ENCODE measurements around the gene MROH9.

MROH9 gene

DNA sequence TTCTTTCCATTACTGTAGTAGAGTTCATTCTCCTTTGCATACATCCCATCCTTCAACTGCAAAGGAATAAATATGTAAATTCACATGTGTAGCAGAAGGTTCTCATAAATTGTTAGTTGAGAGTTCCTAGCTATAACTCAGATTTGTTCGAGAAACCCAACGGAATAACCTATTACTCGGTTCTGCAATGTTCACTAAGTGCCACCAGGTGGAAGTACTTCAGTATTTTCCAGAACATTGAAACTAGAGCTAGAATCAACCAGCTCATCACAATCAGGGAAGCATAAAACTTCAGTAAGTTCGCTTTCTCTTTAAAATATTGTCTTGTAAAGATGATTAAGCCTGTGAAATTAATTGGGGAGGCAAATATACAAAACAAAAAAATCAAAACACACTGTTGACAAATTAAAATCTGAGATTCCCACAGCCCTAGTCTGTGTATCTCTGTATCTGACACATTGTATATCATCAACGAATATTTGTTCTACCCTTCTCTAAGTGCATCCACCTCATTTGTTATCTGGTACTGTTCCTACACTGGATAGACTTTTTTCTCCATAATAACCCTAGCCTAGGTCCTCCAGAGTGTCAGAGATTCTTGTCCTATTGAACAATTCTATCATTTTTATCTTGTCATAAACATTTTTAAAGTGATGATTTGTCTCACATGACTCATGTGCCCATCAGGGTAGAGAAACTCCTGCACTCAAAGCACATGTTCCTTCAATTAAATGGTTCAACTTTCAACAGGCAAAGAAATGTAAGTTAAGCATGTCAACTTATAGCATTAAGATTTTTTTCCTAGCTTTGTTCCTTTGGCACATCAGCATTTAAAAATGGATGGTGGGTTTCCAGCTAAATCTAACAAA lies 31.9 kb downstream of the MROH9 start:
- peak in 1 of 2 donors; percentile 14 for DNase-seq

DNA sequence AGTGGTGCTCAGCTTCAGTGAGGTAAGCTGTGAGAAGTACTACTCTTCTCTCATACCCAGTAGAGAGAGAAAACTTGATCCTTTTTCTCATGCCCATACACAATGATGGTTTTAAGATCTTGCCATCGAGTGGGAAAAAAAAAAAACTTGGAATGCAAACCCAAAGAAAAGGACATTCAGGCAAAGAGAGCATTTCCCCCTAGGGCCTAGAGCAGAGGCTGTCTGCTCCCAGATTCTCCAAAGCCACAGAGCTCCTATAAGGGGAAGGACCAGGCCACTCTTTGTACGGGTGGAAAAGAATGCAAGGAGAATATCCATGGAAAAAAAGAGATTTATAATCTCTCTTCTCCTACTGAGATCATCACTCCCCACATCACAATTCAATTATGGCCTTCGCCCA lies 34.9 kb downstream of the MROH9 start:
- no peak for DNase-seq

GRCh38 chr1:170978371-170978910 lies 43.1 kb downstream of the MROH9 start:
- no peak for DNase-seq

DNA sequence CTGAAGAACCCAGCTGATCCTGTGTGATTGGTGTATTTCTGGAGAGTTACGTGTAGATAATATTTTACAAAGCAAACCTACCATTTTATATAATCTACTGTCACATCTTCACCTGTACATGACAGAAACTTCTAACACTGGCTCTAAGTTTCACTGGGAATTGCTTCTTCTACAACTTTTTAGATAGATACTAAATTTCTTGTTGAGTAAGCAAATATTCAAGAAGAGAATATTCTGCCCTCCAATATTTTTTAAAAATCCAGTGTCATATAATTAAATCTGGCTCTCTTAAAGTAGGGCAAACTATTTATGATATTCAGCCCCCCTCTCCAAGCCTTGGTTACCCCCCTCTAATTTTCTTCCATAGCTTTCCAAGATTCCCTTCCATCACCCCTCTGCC lies 50.1 kb downstream of the MROH9 start:
- no peak for DNase-seq

GRCh38 chr1:170986901-170987300 lies 51.6 kb downstream of the MROH9 start:
- no peak for DNase-seq

DNA sequence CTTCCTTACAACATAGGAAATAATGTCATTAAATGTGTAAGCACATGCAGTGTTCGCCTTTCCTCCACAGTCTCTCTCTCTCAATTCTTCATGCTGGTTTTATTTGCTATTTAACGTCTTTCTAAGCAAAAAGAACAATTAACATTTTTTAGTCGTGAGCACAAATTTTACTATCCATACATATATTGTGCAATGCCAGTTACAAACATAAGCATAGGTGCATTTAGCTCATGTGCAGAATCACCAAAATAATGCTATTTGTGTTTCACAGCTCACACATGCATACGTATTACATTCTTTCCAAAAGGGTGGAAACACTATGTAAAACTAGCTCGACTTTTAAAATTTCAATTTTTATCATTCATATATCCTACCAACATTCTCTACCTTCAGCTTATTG lies 52.1 kb downstream of the MROH9 start:
- DNase-seq: no peak

GRCh38 chr1:170993151-170993550 lies 57.8 kb downstream of the MROH9 start:
- no peak for DNase-seq

- no peak for DNase-seq
Observed at GRCh38 chr1:170993717-170994116, 58.4 kb downstream of the MROH9 start.

GRCh38 chr1:171014880-171015279 lies 79.5 kb downstream of the MROH9 start:
- DNase-seq: no peak

DNA sequence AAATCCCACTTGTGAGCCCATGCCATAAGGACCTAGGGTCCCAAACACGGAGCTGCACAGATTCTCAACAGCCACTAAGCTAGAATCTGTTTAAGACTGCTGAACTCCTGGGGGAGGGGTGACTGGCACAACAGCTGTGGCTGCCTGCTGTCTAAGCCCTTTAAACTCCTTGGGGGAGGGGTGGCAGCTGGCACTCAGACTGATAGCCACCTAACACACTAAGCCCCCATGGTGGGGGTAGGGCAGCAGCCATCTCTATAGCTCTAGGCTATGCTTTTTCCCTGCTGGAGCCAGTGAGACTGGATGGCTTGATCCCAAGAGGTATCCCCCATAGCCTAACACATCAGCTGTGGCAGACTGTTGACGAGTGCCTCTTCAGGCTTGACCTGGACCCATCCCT lies 82.1 kb downstream of the MROH9 start:
- DNase-seq: no peak

DNA sequence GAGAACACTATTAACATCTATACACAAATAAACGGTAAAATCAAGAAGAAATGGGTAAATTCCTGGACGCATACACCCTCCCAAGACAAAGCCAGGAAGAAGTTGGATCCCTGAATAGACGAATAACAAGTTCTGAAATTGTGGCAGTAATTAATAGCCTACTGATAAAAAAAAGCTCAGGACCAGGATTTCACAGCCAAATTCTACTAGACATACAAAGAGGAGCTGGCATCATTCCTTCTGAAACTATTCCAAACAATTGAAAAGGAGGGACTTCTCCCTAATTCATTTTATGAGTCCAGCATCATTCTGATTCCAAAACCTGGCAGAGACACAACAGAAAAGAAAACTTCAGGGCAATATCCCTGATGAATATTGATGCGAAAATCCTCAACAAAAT lies 84.6 kb downstream of the MROH9 start:
- no peak for DNase-seq

DNA sequence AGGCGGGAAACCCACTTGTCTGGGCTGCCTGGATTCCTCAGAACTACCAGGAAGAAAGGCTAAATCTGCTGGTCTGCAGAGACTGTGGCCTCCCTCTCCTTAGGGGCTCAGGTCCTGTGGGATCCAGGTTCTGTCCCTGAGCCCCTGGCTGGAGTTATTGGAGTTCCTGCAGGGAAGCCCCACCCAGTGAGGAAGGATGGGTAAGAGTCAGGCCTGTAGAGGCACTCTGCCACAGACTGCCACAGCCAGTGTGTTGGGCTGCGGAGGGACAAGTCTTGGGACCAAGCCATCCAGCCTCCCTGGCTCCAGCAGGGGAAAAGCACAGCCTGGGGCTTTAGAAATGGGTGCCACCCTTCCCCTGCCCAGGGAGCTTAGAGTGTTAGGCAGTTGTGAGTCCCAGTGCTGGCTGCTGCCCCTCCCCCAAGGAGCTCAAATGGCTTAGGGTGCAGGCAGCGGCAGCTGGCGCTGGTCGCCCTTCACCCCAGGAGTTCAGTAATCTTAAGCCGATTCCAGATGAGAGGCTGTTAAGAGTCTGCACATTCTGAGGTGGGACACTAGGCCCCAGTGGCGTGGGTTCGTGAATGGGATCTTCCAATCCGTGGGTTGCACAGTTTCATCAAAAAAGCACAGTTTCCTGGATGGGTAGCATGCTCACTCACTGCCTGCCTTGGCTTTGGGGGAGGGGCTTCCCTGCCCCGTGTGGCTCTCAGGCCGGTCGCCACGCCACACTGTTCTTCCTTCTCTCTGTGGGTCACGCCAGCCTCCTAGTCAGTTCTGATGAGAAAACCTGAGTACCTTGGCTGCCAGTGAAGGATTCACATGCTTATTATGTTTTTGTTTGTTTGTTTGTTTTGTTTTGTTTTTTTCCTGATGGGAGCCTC lies 97.7 kb downstream of the MROH9 start:
- no peak for DNase-seq

DNA sequence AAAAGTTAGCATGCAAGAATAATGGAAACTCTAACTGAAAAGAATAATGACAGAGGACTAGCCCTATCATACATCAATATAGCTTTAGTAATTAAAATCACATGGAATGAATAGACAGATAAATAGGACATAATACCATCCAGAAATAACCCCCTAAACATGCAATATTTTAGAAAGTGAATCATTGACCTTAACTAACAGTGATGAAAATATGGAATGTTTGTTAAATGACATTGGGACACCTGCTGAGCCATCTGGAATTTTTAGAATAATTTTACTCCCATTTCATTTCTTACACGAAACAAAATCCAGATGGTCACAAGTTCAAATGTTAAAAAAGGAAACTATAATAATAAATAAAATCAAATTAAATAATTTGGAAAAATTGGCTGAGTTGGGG lies 102.3 kb downstream of the MROH9 start:
- DNase-seq: no peak

DNA sequence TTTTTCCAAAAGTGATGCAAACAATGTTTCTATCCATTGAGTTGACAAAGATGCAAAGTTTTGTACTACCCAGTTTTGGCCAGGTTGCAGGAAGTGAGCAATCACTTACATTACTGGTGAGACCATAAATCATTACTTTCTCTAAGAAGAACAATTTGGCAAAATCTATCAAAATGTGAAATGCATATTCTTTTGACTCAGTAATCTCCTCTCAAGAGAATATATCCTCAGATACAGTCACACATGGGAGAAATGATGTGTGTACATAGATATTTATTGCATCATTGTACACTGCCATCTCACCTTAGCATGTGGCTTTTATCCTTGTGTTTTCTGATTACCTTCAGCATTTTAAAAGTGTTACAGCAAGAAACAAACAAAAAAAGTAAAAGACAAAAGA lies 103.0 kb downstream of the MROH9 start:
- DNase-seq: no peak

DNA sequence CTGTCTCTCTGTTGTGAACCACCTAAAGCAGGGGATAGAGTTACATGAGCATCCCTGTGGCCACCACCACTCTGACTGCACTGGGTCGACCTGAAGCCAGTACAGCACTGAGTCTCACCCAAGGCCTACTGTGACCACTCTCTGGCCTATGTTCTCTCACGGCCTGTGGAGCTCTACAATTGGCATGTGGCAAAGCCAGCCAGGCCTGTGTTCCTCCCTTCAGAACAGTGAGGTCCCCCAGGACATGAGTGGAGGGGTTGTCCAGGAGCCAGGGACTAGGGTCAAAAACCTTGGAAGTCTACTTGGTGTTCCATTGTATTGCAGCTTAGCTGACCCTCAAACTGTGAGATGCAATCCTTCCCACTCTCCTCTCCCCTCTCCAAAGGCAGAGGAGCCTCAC lies 112.7 kb downstream of the MROH9 start:
- DNase-seq: no peak

DNA sequence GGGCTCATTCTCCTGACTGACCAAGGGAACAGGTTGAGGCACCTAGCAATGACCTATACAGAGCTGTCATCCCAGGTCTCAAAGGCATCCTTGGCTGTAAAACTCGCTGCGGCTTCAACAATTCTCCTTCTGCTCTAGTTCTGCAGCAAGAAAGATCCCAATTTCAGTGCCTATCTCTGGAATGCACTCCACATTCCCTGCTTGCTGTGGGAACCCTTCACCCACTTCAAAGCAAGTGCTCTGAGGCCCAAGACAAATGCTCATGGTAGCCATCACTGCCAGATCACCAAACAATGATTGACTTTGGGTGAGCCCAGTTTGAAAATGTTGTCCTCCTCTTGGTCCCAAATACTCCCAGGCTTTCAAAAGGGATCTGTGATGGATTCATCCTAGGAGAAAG lies 117.6 kb downstream of the MROH9 start:
- DNase-seq: no peak

GRCh38 chr1:171055966-171056643 lies 120.8 kb downstream of the MROH9 start:
- DNase-seq: no peak

GRCh38 chr1:171061425-171062143 lies 126.2 kb downstream of the MROH9 start:
- no peak for DNase-seq

GRCh38 chr1:171062902-171063301 lies 127.6 kb downstream of the MROH9 start:
- no peak for DNase-seq

DNA sequence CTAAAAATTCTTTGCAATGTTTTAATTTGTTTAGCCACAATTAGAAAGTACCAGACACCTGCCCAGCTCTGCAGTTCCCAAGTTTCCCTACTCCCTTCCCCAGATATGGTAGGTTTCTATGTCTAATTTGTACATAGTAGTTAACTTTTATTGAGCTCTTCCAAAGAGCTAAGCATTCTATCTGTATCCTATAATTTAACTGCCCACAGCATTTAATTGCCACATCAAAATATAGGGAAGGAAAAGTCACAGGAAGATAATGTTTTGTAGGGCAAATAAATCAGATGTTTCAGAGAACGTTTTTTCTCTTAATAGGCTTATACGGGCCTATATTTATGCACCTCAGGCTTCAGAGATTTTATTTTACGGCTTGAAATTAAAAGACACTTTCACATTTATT lies 139.7 kb downstream of the MROH9 start:
- no peak for DNase-seq

DNA sequence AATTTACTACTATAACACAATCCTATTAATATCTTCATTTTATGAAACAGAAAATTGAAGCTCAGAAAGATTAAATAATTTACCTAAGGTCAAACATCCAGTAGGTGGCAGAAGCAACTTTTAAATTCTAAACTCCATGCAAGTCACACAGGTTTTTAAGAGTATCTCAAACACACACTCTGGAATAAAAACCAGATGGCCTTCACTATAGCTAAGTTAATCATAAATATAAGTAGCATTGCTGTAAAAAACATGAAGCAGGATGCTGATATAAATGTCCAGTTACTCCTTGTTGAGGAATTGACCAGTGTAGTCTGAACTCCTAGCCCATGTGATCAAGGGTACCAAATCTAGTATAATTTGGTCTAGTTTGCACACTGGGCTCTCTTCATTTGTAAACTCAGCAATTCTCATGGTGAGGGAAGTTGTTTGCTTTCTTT lies 146.0 kb downstream of the MROH9 start:
- DNase-seq: no peak

GRCh38 chr1:171081763-171082201 lies 146.4 kb downstream of the MROH9 start:
- DNase-seq: no peak

Measured in CD4-positive, alpha-beta T cell treated with Interleukin-4 for 1 hour (primary cell).